PC-3 (cell line): ENCODE measurements around the gene NGF. TPM values are rescaled to one million over a fixed set of nuclear protein-coding genes. Genes with fewer than 3 reads are reported as not detected.

ENCODE experiments used
- ATAC-seq: fragments of 200-7000 bp; cut with Tn5 transposase; 2 replicates; pipeline ENCODE4 v1.9.1; 2020; ENCODE audit warnings: mild to moderate bottlenecking, moderate library complexity
- BruUV-seq: library from RNA; stranded (reverse); fragments of 400-500 nt; replicated peaks from 2 replicates; lab custom pipeline; 2021; lab: Mats Ljungman, UMichigan
- CTCF ChIA-PET: fragments of 300-600 bp; sonication (Branson Sonifier 250); formaldehyde crosslinking; loops from one replicate; lab custom pipeline; 2022; ENCODE audit warnings: antibody characterized with exemption; lab: Charles Lee
- POLR2A ChIA-PET: fragments of 300-600 bp; sonication (Branson Sonifier 250); formaldehyde crosslinking; loops from one replicate; lab custom pipeline; 2022; ENCODE audit warnings: antibody characterized with exemption; ENCODE audit not compliant: unreplicated experiment; lab: Charles Lee
- DNase-seq: peaks from one replicate; pipeline ENCODE4 v3.0.0-alpha.2; 2015
- H2AFZ ChIP-seq: fragments of 300-600 bp; sonication (generic); 2 replicates; pipeline ENCODE4 v1.6.0; 2016; ENCODE audit warnings: antibody characterized with exemption, low read length
- H3F3A ChIP-seq: fragments of 300-600 bp; sonication (generic); one replicate; pipeline ENCODE4 v1.6.0; 2017; ENCODE audit warnings: antibody characterized with exemption, low read length, control low read depth, mild to moderate bottlenecking; ENCODE audit not compliant: unreplicated experiment
- H3K27ac ChIP-seq: fragments of 300-600 bp; sonication (generic); 2 replicates; pipeline ENCODE4 v1.5.1; 2016; ENCODE audit warnings: mild to moderate bottlenecking, low read length
- H3K27me3 ChIP-seq: fragments of 300-600 bp; sonication (generic); 2 replicates; pipeline ENCODE4 v1.6.1; 2016; ENCODE audit warnings: low read length, mixed read lengths
- H3K36me3 ChIP-seq: fragments of 300-600 bp; sonication (generic); 2 replicates; pipeline ENCODE4 v1.6.1; 2016; ENCODE audit warnings: low read depth, mixed run types, low read length, mixed read lengths
- H3K4me1 ChIP-seq: fragments of 300-600 bp; sonication (generic); 2 replicates; pipeline ENCODE4 v1.5.1; 2016; ENCODE audit warnings: low read length; ENCODE audit not compliant: insufficient read depth
- H3K4me2 ChIP-seq: fragments of 300-600 bp; sonication (generic); 2 replicates; pipeline ENCODE4 v1.6.0; 2016; ENCODE audit warnings: low read length
- H3K4me3 ChIP-seq: fragments of 300-600 bp; sonication (generic); 2 replicates; pipeline ENCODE4 v1.5.1; 2016; ENCODE audit warnings: mild to moderate bottlenecking, low read length, mixed read lengths
- H3K79me2 ChIP-seq: fragments of 300-600 bp; sonication (generic); 2 replicates; pipeline ENCODE4 v1.6.1; 2017; ENCODE audit warnings: low read length, mixed read lengths
- H3K9ac ChIP-seq: fragments of 300-600 bp; sonication (generic); 2 replicates; pipeline ENCODE4 v1.6.0; 2016; ENCODE audit warnings: mild to moderate bottlenecking, low read length
- H3K9me2 ChIP-seq: fragments of 300-600 bp; sonication (generic); replicated peaks from 2 replicates; pipeline ENCODE4 v1.6.1; 2016; ENCODE audit warnings: mixed run types, low read length, mixed read lengths
- H3K9me3 ChIP-seq: fragments of 300-600 bp; sonication (generic); 2 replicates; pipeline ENCODE4 v1.6.1; 2016; ENCODE audit warnings: low read length, mixed read lengths
- H4K20me1 ChIP-seq: fragments of 300-600 bp; sonication (generic); 2 replicates; pipeline ENCODE4 v1.6.1; 2016; ENCODE audit warnings: low read length, mixed read lengths
- EZH2 ChIP-seq: fragments of 300-600 bp; sonication (generic); IDR thresholded peaks from one replicate; pipeline ENCODE4 v1.6.1; 2017; ENCODE audit warnings: antibody characterized with exemption, mild to moderate bottlenecking, low read length; ENCODE audit not compliant: unreplicated experiment
- EZH2phosphoT487 ChIP-seq: fragments of 300-600 bp; sonication (generic); IDR thresholded peaks from 2 replicates; pipeline ENCODE4 v1.6.1; 2018; ENCODE audit warnings: mild to moderate bottlenecking, antibody characterized with exemption, low read length, borderline replicate concordance
- intact Hi-C: fragments of 100-400 bp; cut with micrococcal nuclease; formaldehyde crosslinking; loops from 2 replicates; pipeline ENCODE4 v1.9.0; 2023
- total RNA-seq: library from RNA; depleted of rRNA; stranded (reverse); fragments of >200 nt; gene quantifications from 2 replicates; pipeline ENCODE4 v1.2.3, GENCODE V29; 2014
- TF ChIP-seq, protein P1 (sequence below): fragments of 300-600 bp; sonication (generic); conservative IDR thresholded peaks from 2 replicates; pipeline ENCODE4 v1.5.1; 2017; ENCODE audit warnings: antibody characterized with exemption, low read depth, mild to moderate bottlenecking, low read length

Gene NGF
- total RNA-seq, 1 experiment from 2014 or later, result 2.4 TPM

DNA sequence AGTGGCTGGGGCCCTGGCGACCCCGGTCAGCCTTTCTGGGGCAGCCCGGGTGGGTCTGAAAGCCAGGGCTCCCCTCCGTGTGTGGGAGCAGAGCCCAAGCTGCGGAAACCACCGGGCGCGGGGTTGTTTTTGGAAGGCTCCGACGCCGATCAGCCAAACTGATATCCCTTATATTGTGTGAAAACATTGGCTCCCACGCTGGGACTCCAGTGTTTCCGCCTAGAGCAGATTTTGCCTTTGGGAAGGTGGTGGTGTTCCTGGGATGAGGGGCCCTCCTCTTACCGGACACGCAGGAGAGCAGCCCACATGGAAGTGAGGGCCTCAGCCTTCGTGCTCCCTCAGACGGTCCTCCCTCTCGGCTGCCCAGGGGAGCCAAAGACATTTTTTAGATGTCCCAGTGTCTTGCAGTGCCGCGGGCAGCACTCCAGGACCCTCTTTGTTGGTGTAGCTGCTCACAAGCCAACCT, 54.3 kb downstream of the NGF start:
- Histone ChIP-seq H3K9ac (no peak overlapping the region), H3K79me2 (no peaks in the 10 kb centered on the region), H3K27me3 (no peaks in the 10 kb centered on the region), H3K36me3 (no peaks in the 10 kb centered on the region), H3F3A (no peaks in the 10 kb centered on the region), H3K9me2 (no peaks in the 10 kb centered on the region), H3K27ac (no peak overlapping the region), H3K9me3 (no peaks in the 10 kb centered on the region), H2AFZ (no peak overlapping the region), H4K20me1 (no peaks in the 10 kb centered on the region), H3K4me2 (no peak overlapping the region), H3K4me1 (no peaks in the 10 kb centered on the region), H3K4me3 (no peak overlapping the region)
- CTCF ChIA-PET, result no interaction called here
- POLR2A ChIA-PET, result no interaction called here
- no peak for TF ChIP-seq EZH2phosphoT487
- TF ChIP-seq, protein P1, sequence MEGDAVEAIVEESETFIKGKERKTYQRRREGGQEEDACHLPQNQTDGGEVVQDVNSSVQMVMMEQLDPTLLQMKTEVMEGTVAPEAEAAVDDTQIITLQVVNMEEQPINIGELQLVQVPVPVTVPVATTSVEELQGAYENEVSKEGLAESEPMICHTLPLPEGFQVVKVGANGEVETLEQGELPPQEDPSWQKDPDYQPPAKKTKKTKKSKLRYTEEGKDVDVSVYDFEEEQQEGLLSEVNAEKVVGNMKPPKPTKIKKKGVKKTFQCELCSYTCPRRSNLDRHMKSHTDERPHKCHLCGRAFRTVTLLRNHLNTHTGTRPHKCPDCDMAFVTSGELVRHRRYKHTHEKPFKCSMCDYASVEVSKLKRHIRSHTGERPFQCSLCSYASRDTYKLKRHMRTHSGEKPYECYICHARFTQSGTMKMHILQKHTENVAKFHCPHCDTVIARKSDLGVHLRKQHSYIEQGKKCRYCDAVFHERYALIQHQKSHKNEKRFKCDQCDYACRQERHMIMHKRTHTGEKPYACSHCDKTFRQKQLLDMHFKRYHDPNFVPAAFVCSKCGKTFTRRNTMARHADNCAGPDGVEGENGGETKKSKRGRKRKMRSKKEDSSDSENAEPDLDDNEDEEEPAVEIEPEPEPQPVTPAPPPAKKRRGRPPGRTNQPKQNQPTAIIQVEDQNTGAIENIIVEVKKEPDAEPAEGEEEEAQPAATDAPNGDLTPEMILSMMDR, result no peak
- no TSS peak for BruUV-seq
- intact Hi-C loops, result no loop called here
- no peak for ATAC-seq
- DNase-seq, result no peak

DNA sequence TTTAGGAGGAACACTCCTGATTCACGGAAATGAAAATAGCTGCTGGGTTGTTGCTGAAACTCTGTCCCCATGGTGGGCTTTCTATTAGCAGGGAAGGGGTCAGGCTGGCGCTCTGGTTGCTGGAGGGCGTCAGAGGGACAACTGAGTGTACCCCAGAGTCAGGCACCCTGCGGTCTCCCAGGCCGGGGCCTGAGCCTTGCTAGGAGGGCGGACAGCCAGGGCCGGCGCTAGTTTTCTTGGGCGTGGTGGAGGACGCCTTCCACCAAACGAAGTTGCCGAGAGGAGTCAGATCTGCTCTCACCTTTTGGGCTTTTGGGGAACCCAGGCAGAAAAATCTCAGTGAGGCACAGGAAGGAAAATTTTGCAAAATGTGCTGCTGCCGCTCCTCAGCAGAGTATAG, 54.8 kb downstream of the NGF start:
- TF ChIP-seq EZH2phosphoT487 (no peak), EZH2 (no peak)
- TF ChIP-seq, protein P1, result no peak
- H3K9me2 ChIP-seq, result no peaks in the 10 kb centered on the region
- no peak overlapping the region for H3K4me3 ChIP-seq
- intact Hi-C loops, result no loop called here
- no peak overlapping the region for H3K27ac ChIP-seq
- no peak overlapping the region for H3K4me2 ChIP-seq
- ChIA-PET POLR2A (no interaction called here), CTCF (no interaction called here)
- no peak overlapping the region for H2AFZ ChIP-seq
- no TSS peak for BruUV-seq
- H4K20me1 ChIP-seq, result no peaks in the 10 kb centered on the region
- no peaks in the 10 kb centered on the region for H3K36me3 ChIP-seq
- no peaks in the 10 kb centered on the region for H3K79me2 ChIP-seq
- ATAC-seq (no peak), DNase-seq (no peak)
- no peaks in the 10 kb centered on the region for H3K4me1 ChIP-seq
- H3K9ac ChIP-seq, result no peak overlapping the region
- H3F3A ChIP-seq, result no peaks in the 10 kb centered on the region
- no peaks in the 10 kb centered on the region for H3K27me3 ChIP-seq
- H3K9me3 ChIP-seq, result no peaks in the 10 kb centered on the region

DNA sequence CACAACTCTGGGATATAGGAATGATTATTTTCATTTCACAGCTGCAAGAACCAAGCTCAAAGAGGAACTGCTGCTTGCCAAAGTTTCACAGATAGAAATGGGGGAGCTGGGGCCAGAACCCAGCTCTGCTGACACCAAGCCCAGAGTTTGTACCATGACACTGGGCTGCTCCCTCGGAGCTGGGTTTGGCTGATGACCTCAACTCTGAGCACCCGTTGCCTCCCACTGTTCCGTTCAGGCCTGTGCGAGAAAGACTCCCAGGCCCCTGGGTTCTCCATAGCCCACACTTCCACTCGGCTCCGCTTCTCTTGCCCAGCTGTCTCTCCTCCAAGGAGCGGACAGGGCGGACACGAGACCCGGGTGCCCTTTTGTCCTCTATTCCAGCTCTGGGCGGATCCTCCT, 55.2 kb downstream of the NGF start:
- ChIA-PET CTCF (no interaction called here), POLR2A (no interaction called here)
- no peak overlapping the region for H2AFZ ChIP-seq
- H3K27me3 ChIP-seq, result no peaks in the 10 kb centered on the region
- no peaks in the 10 kb centered on the region for H3K4me1 ChIP-seq
- no peaks in the 10 kb centered on the region for H3K79me2 ChIP-seq
- no peaks in the 10 kb centered on the region for H3F3A ChIP-seq
- H3K9ac ChIP-seq, result no peak overlapping the region
- H3K9me2 ChIP-seq, result no peaks in the 10 kb centered on the region
- TF ChIP-seq, protein P1, result no peak
- no peak for TF ChIP-seq EZH2
- TF ChIP-seq EZH2phosphoT487, result no peak
- no peaks in the 10 kb centered on the region for H3K36me3 ChIP-seq
- no peak overlapping the region for H3K4me2 ChIP-seq
- H3K4me3 ChIP-seq, result no peak overlapping the region
- ATAC-seq (no peak), DNase-seq (no peak)
- H3K9me3 ChIP-seq, result no peaks in the 10 kb centered on the region
- intact Hi-C loops, result no loop called here
- BruUV-seq, result no TSS peak
- no peak overlapping the region for H3K27ac ChIP-seq
- H4K20me1 ChIP-seq, result no peaks in the 10 kb centered on the region
